Stimulated activated CD4-positive, alpha-beta T cell treated with anti-CD3 and anti-CD28 coated beads, Interleukin-12 subunit alpha, Interleukin-12 subunit beta, amount 100 ng/mL, for 24 hours (primary cell): Measurements from ENCODE around the gene BCAS3.
"Not testable (repeated sequence)": the region's sequence is repeated elsewhere in the genome, so short reads cannot be mapped to it uniquely, and the experiment has no call there.

Source experiments
- DNase-seq, 2 experiments: peaks; one replicate each; pipeline ENCODE4 v3.0.0-alpha.2; 2020; ENCODE audit warnings: low read depth in 2 of 2

The BCAS3 gene

DNA sequence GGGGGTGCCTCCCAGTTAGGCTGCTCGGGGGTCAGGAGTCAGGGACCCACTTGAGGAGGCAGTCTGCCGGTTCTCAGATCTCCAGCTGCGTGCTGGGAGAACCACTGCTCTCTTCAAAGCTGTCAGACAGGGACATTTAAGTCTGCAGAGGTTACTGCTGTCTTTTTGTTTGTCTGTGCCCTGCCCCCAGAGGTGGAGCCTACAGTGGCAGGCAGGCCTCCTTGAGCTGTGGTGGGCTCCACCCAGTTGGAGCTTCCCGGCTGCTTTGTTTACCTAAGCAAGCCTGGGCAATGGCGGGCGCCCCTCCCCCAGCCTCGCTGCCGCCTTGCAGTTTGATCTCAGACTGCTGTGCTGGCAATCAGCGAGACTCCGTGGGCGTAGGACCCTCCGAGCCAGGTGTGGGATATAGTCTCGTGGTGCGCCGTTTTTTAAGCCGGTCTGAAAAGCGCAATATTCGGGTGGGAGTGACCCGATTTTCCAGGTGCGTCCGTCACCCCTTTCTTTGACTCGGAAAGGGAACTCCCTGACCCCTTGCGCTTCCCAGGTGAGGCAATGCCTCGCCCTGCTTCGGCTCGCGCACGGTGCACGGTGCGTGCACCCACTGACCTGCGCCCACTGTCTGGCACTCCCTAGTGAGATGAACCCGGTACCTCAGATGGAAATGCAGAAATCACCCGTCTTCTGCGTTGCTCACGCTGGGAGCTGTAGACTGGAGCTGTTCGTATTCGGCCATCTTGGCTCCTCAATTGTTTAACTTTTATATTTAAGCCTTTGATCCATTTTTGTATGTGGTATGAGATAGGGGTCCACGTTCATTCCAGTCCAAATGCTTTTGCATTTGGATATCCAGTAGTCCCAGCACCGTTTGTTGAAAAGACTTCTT lies 209.3 kb downstream of the BCAS3 start:
- DNase-seq = not testable (repeated sequence)

DNA sequence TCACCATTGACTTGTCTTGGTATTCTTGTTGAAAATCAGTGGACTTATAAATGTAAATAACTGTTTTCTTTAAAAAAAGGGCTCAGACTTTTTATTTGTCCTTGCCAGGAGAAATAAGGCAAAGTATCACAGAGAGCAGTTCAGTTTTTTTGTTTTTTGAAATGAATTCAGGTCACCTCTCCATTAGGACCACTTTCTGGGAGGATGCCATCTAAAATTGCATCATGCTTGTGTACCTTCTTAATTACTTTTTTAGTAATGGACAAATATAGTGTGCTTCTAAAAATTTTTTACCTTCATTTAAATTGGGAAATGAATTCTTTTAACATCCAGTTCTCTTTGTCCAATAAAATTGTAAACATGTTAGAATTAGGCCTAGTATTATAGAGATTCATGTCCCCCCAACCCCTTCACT lies 210.0 kb downstream of the BCAS3 start:
- DNase-seq = no peak

DNA sequence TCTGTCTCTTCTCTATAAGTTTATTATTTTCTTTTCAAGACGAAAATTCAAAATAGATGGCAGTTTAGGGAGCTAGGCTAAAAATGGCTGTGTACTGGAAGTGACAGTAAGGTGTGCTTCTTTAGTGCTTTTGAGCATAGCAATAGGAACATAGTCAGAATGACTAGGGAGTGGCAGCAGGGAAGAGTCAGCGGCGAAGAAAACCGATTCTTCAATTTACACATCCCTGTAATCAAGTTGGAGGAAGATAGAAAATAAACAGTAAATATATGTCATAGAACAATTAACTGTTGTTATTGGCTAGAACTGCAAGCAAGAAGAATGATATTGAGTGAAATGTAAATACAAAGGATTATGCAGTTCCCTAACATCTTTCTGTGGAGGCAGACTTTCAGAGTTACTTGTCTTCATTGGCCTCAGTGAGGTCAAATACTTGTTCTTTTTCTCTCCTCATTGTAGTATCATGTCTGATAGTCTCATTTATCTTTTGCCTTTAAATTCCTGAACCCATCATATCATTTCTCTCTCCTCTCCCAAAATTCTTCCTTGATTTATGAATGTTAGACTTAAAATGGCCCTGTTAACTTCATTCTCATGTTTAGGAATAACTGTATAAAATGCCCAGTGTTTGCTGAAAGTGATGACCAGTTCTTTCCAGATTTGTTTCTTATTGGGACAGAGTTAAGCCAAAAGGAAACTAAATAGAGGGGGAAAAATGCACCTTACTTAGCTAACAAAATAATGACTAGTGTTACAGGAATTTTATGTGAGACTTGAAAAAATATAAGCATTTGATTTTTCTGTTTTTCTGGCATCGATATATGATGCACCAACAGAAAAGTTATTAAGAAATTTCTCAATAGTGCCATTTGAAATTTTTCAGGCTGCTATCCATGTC lies 211.4 kb downstream of the BCAS3 start:
- DNase-seq = no peak

DNA sequence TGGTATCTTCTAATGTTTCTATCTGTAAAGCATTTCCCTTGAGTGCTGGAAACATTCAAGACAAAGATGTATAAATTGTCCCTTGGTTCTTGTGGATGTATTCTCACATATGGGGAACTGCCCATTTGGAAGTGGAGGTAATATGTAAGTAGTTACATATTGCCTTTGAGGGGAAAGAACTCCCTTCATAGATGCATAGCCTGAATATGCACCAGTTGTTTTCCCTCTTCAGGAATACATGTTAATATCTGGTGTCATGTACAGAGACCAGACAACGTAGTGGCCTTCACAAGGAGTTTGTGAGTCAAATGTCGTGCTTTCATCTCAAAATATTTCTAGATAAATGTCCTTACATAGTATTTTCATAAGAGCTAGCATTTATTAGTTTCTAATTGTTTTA lies 213.5 kb downstream of the BCAS3 start:
- DNase-seq = no peak

DNA sequence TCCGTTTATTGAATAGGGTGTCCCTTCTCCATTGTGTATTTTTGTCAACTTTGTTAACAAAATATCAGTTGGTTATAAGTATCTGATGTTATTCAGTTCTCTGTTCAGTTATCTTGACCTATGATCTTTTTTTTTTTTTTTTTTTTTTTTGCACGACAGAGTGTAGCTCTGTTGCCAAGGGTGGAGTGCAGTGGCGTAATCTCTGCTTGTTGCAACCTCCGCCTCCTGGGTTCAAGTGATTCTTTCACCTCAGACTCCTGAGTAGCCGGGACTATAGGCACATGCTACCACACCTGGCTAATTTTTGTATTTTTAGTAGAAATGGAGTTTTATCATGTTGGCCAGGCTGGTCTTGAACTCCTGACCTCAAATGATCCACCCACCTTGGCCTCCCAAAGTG lies 215.8 kb downstream of the BCAS3 start:
- no peak for DNase-seq

DNA sequence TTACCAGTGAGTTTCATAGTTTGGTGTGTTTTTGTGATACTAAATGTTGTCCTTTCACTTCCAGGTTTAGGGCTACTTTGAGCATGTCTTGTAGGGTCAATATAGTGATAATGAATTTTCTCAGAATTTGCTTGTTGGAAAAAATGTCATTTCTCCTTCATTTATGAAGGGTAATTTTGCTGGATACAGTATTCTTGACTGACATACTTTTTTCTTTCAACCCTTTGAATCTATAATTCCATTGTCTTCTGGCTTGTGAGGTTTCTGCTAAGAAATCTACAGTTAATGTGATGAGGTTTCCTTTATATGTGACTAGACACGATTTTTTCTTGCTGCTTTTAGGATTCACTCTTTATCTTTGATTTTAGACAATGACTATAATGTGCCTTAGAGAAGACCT lies 219.3 kb downstream of the BCAS3 start:
- DNase-seq = no peak

DNA sequence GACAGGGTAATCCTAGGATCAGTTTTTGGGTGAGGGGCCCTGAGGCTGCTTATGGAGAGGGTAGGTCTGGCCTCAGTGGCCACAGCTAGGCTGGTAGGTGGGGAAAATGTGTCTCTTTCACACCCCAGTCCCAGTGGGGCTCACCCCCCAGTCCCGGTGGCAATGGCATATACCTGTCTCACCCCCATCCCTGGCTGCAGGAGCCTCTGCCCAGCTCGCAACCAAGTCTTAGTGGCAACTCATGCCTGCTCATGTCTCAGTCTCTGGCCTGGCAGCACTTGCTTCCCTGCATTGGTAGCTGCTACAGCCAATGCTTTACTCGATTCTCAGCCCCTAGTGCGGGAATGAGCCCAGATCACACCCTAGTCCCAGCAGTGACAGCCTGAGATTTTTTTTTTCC lies 221.5 kb downstream of the BCAS3 start:
- no peak for DNase-seq

DNA sequence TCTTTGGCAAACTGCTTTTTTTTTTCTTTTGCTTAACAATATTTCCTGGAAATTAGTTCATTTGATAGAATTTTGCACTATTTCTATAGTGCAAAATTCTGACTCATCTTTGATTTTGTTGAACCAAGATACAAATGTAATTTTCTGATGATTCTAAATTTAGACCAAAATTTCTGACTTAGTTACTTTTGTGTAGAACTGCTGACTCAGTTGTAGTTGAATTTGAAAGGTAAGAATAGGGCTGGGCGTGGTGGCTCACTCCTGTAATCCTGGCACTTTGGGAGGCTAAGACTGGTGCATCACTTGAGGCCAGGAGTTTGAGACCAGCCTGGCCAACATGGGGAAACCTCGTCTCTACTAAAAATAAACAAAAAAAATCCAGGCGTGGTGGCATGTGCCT lies 223.0 kb downstream of the BCAS3 start:
- DNase-seq = no peak

DNA sequence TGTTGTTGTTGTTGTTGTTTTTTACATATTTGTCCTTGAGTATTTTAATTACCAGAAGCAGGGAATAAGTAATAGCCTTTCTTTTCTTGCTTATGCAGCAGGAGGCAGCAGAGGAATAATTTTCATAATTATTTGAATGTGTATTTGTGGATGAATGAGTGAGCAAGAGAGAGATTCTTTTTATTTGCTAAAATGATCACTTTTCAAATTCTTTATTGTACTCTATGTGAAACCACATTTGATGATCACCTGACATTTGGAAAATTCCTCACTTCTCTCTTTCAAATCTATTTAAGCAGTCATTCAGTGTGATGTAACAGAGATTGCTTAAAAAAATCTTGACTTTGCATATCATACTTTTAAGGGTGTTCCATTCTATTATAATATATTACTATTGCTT lies 223.6 kb downstream of the BCAS3 start:
- DNase-seq = no peak

DNA sequence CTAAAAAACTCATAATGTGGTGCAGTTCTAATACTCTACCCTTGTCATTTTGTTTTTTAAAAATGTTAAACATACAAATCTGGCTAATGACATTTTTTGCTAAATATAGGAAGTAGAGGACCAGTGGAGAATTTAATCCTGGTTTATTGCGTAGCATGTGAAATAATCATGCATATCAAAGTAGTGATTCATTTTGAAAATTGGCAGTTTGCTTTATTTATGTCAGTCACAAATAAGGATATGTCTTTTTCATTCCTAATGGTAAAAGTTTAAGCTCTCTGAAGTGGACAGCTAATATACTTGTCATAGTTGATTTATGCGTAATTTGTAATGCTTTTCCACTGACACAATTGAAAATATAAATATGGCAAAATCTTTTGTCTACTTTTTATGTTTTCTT lies 224.2 kb downstream of the BCAS3 start:
- no peak for DNase-seq

DNA sequence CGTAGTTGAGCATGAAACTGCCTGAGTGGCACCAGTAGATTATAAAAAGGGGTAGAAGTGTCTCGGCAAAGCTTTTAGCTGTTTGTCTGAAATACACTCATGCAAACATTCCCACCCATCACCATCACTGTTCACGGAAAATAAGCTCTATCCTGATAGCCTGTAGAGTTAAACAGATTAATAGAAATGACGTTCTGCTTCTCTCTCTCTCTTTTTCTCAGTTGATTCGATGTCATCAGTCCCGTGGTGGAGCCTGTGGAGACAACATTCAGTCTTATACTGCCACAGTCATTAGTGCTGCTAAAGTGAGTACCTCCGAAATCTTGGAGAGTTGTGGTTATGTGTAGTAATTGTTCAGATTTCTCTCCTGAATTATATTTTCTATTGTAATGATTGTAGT lies 224.7 kb downstream of the BCAS3 start:
- DNase-seq = no peak

DNA sequence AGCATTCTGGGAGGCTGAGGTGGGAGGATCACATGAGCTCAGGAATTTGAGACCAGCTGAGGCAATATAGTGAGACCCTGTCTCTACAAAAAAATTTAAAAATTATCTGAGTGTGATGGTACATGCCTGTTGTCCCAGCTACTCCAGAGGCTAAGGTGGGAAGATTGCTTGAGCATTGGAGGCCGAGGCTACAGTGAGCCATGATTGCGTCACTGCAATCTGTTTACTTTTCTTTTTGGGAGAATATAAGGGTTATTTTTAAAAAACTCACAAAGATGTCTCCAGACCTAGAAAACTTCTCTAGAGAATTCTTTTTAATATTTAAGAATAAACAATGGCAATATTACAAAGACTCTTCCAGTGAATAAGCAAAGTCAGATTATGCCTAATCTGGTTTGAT lies 226.9 kb downstream of the BCAS3 start:
- DNase-seq = no peak

DNA sequence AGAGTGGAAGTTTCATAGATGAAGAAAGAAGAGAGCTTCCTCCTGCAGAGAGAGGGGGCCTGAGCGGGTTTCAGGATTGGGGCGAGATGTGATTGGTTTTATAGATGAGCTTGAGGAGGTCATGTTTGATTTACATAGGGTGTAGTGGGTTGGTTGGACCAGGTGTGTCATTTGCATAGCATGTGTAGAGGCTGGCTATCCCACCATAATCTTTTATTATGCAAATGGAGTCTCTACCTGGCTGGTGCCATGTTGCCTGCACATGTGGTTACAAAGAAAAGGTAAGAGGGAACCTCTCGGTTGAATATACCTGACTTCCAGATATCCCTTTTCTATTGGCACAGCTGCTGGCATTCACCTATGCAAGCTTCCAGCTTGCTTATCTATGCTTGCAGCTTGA lies 228.1 kb downstream of the BCAS3 start:
- DNase-seq = no peak

DNA sequence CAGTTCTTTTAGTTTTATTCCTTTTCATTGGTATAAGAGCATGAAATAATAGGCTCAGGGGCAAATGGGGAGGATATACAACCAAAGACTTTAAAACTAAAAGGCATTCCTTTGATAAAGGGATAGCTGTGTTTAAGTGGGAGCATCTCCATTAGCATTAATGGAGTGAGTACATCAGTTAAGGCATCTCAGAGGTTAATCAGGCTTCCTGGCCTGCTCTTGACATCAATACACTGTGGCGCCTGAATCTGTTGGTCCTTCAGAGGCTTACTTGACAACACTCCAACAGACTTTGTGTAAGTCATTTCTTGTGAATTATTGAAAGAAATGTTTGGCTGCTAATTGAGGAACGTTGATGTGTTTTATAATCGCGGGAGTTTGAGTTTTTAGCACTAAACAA lies 230.7 kb downstream of the BCAS3 start:
- no peak for DNase-seq

DNA sequence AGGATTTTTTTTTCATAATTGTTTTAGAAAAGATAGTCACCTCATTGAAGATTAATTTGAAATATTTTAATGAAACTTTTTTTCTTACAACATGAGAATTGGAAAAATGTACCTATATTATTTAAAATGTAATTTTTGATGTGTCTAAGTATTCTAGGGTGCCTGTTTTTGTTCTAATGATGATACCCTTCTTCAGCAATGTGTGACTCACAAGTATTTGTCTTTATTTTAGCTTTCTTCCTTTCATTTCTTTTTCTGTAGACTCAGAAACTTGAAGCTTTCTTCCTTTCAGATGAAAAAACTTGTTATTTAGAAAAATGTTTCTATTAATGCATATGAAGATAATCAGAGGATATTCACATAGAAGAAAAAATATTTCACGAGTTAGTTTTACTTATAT lies 231.8 kb downstream of the BCAS3 start:
- DNase-seq = no peak

DNA sequence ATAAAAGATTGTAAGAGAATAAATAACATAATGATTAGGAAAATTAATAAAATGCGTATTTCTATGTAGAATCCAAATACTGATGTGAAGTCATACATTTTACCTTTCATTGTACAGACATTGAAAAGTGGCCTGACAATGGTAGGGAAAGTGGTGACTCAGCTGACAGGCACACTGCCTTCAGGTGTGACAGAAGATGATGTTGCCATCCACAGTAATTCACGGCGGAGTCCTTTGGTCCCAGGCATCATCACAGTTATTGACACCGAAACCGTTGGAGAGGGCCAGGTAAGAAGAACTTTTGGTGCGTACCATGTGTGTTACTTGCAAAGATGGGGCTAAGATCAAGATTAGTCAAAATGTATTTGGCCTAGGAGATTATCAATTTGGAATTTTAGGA lies 232.8 kb downstream of the BCAS3 start:
- DNase-seq = no peak

DNA sequence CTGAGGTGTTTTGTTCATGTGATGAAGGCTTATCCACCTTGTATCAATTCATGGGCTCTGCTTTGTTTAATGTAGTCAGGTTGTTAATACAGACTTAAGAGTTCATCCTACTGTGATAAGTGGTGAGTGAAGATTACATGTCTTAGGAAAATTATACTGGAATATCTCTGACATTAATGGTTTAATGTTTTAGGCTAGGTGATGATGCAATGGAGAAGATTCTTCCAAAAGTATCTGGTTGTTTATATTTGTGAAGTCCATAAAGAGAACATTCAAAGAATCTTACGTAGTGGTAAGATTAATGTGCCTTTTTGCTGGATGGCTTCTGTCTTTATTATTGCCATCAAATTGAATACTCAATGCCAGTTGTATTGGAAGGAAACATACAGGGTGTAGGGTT lies 236.4 kb downstream of the BCAS3 start:
- no peak for DNase-seq

DNA sequence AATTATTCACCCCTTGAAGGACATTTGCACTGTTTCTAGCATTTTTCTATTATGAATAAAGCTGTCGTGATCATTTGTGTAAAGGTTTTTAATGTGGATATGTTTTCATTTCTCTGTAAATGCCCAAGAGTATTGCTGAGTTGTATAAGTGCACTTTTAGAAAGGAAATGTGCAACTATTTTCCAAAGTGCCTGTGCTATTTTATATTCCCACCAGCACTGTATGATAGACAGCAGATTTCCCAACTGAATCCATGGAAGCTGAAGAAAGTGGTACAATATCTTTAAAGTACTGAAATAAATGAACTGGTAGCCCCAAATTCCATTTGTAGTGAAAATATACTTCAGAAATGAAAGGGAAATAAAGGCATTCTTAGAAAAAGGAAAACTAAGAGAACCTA lies 238.4 kb downstream of the BCAS3 start:
- no peak for DNase-seq

DNA sequence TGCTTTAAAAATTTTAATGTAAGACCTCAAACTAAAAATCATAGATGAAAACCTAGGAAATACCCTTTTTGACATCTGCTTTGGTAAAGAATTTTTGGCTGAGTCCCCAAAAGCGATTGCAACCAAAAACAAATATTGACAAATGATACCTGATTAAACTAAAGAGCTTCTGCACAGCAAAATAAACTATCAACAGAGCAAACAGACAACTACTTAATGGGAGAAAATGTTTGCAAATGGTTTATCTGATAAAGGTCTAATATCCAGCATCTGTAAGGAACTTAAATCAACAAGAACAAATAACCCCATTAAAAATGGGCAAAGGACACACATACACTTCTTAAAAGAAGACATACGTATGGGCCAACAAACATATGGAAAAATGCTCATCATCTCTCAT lies 242.5 kb downstream of the BCAS3 start:
- no peak for DNase-seq

DNA sequence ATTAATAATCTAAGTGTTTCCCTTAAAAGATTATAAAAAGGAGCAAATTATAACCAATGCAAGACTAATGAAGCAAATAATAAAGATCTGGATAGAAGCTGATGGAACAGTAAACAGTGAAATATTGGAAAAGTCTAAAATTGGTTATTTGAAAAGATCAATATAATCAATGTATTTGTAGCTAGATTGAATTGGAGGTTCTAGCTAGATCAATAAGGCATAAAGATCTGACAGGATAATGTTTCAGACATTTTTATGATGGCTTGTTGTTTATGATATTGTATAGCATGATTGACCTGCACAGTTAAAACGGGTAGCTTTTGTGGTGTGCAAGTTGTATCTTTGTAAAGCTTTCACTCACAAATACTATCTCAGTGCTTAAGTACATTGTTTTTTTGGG lies 245.3 kb downstream of the BCAS3 start:
- no peak for DNase-seq

DNA sequence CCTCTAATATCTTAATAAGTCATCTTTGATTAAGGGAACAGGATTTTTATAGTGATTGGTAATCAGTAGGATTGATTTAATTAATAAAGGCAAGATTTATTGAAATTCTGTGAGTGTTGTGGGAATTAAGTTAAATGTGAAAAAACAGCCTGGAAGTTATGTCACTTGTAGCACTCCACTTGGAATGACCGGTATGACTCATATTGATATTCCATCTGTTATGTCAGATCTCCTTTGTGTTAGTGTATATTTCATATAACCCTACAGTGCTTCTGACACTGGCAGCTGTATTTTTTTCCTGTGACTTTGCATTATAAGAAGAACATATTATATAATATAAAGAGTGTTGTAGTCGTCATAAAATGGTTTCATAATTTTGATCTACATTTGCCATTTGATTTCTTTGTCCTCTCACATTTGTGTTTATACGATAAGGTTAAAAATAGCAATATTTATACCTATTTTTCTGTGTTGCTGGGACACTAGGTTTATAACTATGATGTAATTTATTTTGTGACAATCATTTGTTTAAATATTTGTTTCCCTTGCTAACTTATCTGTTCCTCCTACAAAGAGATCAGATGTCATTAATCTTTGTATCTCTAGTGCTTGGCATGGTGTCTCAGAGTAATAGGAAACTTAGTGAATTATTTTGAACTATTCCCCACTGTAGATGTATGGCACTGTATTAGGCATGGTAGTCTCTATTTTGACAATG lies 249.0 kb downstream of the BCAS3 start:
- no peak for DNase-seq

DNA sequence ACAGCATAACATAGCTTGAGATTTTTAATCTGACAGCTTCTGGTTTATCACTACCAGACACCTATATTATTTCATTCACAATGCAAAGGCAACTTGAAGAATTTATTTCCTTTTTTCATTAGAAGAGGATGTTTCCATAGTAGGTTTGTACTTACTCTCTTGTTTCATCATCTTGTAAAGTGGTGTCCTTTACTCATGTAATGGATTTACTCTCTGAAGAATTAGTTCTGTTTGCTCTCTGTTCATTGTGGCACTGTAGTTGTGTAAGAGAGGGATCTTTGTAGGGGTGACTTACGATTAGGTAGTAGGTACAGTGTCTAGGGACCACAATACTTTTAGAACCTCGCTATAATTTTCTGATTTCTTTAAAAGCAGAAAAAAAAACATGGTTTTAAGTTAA lies 256.1 kb downstream of the BCAS3 start:
- no peak for DNase-seq
